ENCODE results near the gene SELENOO. TPM values are rescaled to one million over a fixed set of nuclear protein-coding genes. Genes with fewer than 3 reads are reported as not detected.

Gene SELENOO
- total RNA-seq, 4 donors from 2014 or later = 48.7 to 101 (median 74.0) TPM

DNA sequence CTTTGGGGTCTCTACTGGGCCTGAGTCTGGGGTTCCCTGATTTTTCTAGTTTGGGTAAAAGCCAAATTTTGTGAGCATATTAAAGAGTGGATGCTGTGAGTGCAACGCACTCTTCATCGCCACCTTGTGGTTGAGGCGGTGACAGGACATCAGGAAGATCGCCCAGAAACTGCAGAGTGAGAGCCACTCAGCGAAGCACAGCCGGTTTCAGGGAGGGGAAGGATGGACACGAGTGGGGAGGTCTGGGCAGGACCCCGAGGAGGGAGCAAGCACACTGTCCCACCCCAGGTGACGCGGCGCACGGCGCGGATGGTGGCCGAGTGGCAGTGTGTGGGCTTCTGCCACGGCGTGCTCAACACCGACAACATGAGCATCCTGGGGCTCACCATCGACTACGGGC is 9.1 kb downstream of the SELENOO start:
- H3K36me3 ChIP-seq = peaks cover 0 to 75% (median 0%) of the 10 kb centered on the region in 3 donors
- peak; percentile 72 to 88 (median 72) for DNase-seq
- peaks cover 0 to 10% (median 0%) of the 10 kb centered on the region in 4 donors for H3K4me1 ChIP-seq
- no peak overlapping the region for H3K4me3 ChIP-seq
- no peak for TF ChIP-seq POLR2A (IDR thresholded peaks at IDR 0.05)
- TF ChIP-seq, protein P1, sequence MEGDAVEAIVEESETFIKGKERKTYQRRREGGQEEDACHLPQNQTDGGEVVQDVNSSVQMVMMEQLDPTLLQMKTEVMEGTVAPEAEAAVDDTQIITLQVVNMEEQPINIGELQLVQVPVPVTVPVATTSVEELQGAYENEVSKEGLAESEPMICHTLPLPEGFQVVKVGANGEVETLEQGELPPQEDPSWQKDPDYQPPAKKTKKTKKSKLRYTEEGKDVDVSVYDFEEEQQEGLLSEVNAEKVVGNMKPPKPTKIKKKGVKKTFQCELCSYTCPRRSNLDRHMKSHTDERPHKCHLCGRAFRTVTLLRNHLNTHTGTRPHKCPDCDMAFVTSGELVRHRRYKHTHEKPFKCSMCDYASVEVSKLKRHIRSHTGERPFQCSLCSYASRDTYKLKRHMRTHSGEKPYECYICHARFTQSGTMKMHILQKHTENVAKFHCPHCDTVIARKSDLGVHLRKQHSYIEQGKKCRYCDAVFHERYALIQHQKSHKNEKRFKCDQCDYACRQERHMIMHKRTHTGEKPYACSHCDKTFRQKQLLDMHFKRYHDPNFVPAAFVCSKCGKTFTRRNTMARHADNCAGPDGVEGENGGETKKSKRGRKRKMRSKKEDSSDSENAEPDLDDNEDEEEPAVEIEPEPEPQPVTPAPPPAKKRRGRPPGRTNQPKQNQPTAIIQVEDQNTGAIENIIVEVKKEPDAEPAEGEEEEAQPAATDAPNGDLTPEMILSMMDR (IDR thresholded peaks at IDR 0.05) = peak; percentile 73 to 85 (median 83)
- H3K27me3 ChIP-seq = no peaks in the 10 kb centered on the region
- no peak overlapping the region for H3K27ac ChIP-seq
- H3K9me3 ChIP-seq = no peaks in the 10 kb centered on the region

DNA sequence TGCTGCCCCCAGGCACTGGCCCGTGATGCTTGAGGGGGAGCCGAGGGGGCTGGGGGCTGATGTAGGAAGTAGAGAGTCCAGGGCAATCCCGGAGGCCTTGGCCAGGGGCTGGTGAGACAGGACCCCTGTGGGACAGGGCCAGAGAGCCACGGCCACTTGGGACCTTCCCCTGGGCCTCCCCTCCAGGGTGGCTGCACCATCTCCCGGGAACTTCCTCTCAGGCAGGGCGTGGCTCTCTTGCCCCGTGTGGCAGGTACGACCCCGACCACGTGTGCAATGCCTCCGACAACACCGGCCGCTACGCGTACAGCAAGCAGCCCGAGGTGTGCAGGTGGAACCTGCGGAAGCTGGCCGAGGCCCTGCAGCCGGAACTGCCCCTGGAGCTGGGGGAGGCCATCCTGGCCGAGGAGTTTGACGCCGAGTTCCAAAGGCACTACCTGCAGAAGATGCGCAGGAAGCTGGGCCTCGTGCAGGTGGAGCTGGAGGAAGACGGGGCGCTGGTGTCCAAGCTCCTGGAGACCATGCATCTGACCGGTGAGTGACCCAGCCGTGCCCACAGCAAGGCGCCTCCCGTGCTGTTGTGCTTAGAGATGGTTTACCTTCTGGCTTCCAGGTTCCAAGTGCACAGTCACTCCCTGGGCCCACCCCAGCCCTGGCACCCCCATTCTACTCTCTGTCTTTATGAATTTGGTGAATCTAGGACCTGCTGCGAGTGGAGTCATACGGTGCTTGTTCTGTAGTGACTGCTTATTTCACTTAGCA is 9.7 kb downstream of the SELENOO start:
- no peak for DNase-seq
- TF ChIP-seq, protein P1 (IDR thresholded peaks at IDR 0.05) = no peak
- TF ChIP-seq POLR2A (IDR thresholded peaks at IDR 0.05) = no peak
- Histone ChIP-seq H3K4me3 (no peak overlapping the region), H3K4me1 (peaks cover 0 to 10% (median 0%) of the 10 kb centered on the region in 4 donors), H3K36me3 (peaks cover 0 to 81% (median 0%) of the 10 kb centered on the region in 3 donors), H3K27me3 (no peaks in the 10 kb centered on the region), H3K27ac (no peak overlapping the region), H3K9me3 (no peaks in the 10 kb centered on the region)

DNA sequence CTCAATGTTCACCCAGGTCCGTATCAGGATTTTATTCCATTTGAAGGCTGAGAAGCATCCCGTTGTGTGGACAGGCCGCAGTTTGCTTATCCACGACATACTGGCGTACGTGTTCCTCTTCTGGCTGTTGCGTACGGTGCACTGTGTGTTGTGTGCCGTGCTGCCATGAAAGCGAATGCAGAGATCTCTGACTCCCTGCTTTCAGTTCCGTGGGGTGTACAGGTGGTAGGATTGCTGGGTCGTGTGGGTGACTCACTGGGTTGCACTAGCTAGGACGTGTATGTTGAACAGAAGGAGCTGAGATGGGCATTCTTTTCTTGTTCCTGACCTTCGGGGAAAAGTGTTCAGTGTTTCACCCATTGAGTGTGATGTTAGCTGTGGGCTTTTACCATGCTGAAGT is 10.3 kb downstream of the SELENOO start:
- Histone ChIP-seq H3K27me3 (no peaks in the 10 kb centered on the region), H3K9me3 (no peaks in the 10 kb centered on the region), H3K4me1 (peaks cover 0 to 10% (median 0%) of the 10 kb centered on the region in 4 donors), H3K4me3 (no peak overlapping the region), H3K27ac (no peak overlapping the region), H3K36me3 (peaks cover 0 to 87% (median 0%) of the 10 kb centered on the region in 3 donors)
- TF ChIP-seq, protein P1 (IDR thresholded peaks at IDR 0.05) = no peak
- no peak for TF ChIP-seq POLR2A (IDR thresholded peaks at IDR 0.05)
- DNase-seq = no peak

DNA sequence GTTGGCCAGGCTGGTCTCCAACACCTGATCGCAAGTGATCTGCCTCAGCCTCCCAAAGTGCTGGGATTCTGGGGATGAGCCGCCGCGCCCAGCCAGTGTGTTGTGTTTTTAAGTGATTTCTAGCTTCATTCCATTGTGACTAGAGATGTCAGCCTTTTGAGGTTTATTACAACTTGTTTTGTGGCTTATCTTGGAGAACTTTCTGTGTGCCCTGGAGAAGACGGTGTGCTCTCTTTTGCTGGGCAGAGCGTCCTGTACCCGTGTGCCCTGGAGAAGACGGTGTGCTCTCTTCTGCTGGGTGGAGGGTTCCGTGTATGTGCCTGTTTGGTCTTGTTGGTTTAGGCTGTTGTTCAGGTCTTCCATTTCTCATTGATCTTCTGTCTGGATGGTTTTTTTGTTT is 12.5 kb downstream of the SELENOO start:
- TF ChIP-seq POLR2A (IDR thresholded peaks at IDR 0.05) = no peak
- H3K36me3 ChIP-seq = peaks cover 0 to 88% (median 0%) of the 10 kb centered on the region in 3 donors
- H3K4me3 ChIP-seq = no peak overlapping the region
- no peak for DNase-seq
- H3K27me3 ChIP-seq = no peaks in the 10 kb centered on the region
- no peak overlapping the region for H3K27ac ChIP-seq
- peaks cover 0 to 4% (median 0%) of the 10 kb centered on the region in 4 donors for H3K4me1 ChIP-seq
- H3K9me3 ChIP-seq = no peaks in the 10 kb centered on the region

DNA sequence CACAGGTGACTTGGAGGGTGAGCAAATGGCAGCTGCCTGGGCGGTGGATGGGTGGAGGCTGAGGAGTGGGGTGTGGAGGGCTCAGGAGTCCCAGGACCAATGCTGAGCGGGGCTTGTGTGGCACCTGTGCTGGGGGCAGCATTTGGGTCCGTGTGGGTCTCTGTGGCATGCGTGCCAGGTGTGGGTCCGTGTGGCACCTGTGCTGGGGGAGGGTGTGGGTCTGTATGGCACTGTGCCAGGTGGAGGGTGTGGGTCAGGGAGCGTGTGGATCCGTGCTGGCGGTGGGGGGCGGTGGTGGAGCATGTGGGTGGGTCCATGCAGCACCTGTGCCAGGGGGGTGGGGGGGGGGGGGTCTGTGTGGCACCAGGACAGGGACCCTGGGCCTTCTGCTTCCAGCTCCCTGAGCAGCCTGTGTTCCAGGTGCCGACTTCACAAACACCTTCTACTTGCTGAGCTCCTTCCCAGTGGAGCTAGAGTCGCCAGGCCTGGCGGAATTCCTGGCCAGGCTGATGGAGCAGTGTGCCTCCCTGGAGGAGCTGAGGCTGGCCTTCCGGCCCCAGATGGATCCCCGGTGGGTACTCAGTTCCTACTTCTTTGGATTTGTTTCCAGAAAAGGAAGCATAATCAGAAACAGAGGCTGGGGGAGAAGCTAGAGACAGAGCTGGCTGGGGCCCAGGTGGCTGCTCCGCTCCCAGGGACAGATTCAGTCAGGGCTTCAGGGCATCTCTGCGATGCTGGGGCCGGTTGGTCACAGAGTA is 14.7 kb downstream of the SELENOO start:
- Histone ChIP-seq H3K4me3 (no peak overlapping the region), H3K27me3 (no peaks in the 10 kb centered on the region), H3K9me3 (no peaks in the 10 kb centered on the region), H3K27ac (no peak overlapping the region), H3K4me1 (peaks cover 0 to 6% (median 0%) of the 10 kb centered on the region in 4 donors), H3K36me3 (peaks cover 0 to 84% (median 0%) of the 10 kb centered on the region in 3 donors)
- no peak for TF ChIP-seq POLR2A (IDR thresholded peaks at IDR 0.05)
- TF ChIP-seq, protein P1 (IDR thresholded peaks at IDR 0.05) = no peak
- no peak for DNase-seq

Data from Peyer's patch (tissue), 4 donors.